Esophagus squamous epithelium (tissue), 5 donors: ENCODE measurements around the gene SEMG2. TPM values are rescaled to one million over a fixed set of nuclear protein-coding genes. Genes with fewer than 3 reads are reported as not detected.

Experiments used
- DNase-seq: peaks from one replicate; lab custom pipeline; 2025; lab: John Stamatoyannopoulos, UW
- H3K27ac ChIP-seq, 4 donors: fragments of 200-600 bp; sonication (generic); one replicate each; pipeline ENCODE4 v1.5.1; 2016 to 2019; ENCODE audit warnings: mild to moderate bottlenecking in 1 of 4
- H3K27me3 ChIP-seq, 4 donors: fragments of 200-600 bp; sonication (generic); 1 replicate in 3 of 4; 2 replicates in 1 of 4; pipeline versions ENCODE4 v1.5.1 to v1.6.0; 2017 to 2021; ENCODE audit warnings: antibody characterized with exemption in 1 of 4
- H3K36me3 ChIP-seq, 3 donors: fragments of 200-600 bp; sonication (generic); one replicate each; pipeline ENCODE4 v1.5.1; 2016 to 2019
- H3K4me1 ChIP-seq, 3 donors: fragments of 200-600 bp; sonication (generic); one replicate each; pipeline ENCODE4 v1.5.1; 2017 to 2019
- H3K4me3 ChIP-seq, 4 donors: fragments of 200-600 bp; sonication (generic); 1 replicate in 3 of 4; 2 replicates in 1 of 4; pipeline ENCODE4 v1.5.1; 2016 to 2019; ENCODE audit warnings: mild to moderate bottlenecking in 2 of 4, moderate library complexity in 1 of 4
- H3K9me3 ChIP-seq, 3 donors: fragments of 200-600 bp; sonication (generic); one replicate each; pipeline ENCODE4 v1.5.1; 2016 to 2019
- POLR2A ChIP-seq, 4 donors: fragments of 450-650 bp; IDR thresholded peaks; one replicate each; pipeline ENCODE4 v1.6.1; 2017; ENCODE audit warnings: antibody characterized with exemption in 4 of 4, mild to moderate bottlenecking in 4 of 4, moderate library complexity in 3 of 4
- WGBS, 2 donors: methylation state at CpG; one replicate each; pipeline ENCODE4 v1.1.5; 2018; 5-methylcytosine and 5-hydroxymethylcytosine counted together
- intact Hi-C: fragments of 100-400 bp; cut with DNase I; formaldehyde crosslinking; loops from one replicate; pipeline ENCODE4 v1.15.0; 2022
- total RNA-seq, 4 donors: library from RNA; depleted of rRNA; stranded (reverse); fragments of >200 nt; gene quantifications; one replicate each; pipeline ENCODE4 v1.1.0, GENCODE V29; 2016
- TF ChIP-seq, protein P1 (sequence below), 6 experiments: fragments of 450-650 bp in 4 of 6; fragments of 200-600 bp in 2 of 6; sonication (generic) in 2 of 6; IDR thresholded peaks; one replicate each; pipeline ENCODE4 v1.5.1; 2016 to 2019; ENCODE audit warnings: antibody characterized with exemption in 6 of 6, mild to moderate bottlenecking in 4 of 6, moderate library complexity in 4 of 6
- donor health status: DM: yes; HTN: yes; CAD: no.

Gene SEMG2
- total RNA-seq, 4 donors from 2014 or later: not detected

DNA sequence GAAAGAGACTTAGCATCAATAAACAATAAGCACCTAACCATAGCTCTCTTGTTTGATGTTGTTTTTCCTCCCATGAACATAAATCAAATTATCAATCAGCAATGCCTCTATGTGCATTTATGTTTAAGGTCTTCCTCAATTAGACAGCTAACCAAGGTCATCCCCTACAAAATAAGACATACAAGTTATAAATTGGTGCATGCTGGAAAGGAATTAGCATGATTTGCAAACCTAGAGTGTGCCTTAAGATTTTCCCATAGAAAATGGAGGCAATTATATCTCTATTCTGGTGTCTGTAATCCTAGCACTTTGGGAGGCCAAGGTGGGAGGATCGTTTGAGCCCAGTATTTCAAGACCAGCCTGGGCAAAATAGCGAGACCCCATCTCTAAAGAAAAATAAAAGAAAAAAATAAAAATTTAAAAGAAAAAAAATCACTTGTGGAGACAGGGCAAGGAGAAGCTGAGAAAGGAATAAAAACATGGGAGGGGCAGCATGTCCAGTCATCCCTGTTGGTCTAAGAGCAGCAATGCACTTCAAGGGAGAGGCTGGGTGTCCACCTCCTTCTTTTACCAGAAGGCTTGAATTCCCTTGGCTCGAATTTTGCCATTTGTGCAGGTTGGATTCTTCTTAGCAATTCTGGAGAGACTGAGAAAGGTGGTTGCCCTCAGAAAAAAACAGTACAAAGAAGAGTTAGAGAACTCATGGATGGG, 42.5 kb downstream of the SEMG2 start:
- intact Hi-C loops: no loop called here
- DNase-seq: no peak
- H3K9me3 ChIP-seq: no peaks in the 10 kb centered on the region
- no peaks in the 10 kb centered on the region for H3K36me3 ChIP-seq
- TF ChIP-seq, protein P1, sequence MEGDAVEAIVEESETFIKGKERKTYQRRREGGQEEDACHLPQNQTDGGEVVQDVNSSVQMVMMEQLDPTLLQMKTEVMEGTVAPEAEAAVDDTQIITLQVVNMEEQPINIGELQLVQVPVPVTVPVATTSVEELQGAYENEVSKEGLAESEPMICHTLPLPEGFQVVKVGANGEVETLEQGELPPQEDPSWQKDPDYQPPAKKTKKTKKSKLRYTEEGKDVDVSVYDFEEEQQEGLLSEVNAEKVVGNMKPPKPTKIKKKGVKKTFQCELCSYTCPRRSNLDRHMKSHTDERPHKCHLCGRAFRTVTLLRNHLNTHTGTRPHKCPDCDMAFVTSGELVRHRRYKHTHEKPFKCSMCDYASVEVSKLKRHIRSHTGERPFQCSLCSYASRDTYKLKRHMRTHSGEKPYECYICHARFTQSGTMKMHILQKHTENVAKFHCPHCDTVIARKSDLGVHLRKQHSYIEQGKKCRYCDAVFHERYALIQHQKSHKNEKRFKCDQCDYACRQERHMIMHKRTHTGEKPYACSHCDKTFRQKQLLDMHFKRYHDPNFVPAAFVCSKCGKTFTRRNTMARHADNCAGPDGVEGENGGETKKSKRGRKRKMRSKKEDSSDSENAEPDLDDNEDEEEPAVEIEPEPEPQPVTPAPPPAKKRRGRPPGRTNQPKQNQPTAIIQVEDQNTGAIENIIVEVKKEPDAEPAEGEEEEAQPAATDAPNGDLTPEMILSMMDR (IDR thresholded peaks at IDR 0.05): no peak
- no peak for TF ChIP-seq POLR2A (IDR thresholded peaks at IDR 0.05)
- H3K27me3 ChIP-seq: peaks cover 0 to 29% (median 0%) of the 10 kb centered on the region in 4 donors
- 62 to 69% methylated on average over 3 of the region's 3 CpGs for WGBS, 2 donors
- no peaks in the 10 kb centered on the region for H3K4me1 ChIP-seq
- no peak overlapping the region for H3K27ac ChIP-seq
- no peak overlapping the region for H3K4me3 ChIP-seq

DNA sequence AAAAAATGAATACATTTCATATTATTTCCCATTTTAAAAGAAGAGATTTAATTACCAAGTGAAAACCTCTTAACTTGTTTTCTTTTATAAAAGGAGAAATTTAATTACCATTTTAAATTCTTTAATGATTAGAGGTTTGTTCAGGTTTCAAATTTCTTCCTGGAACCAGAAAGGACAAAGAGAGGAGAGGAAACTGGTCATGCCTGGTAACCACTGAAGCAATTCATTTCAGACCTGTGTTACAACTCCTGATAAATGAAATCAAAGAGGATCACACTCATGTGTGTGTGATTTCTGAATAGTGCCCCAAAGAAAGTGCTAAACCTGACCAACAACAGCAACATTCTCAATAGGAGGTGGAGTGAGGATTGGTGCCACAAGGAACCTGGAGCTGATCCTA, 45.8 kb downstream of the SEMG2 start:
- TF ChIP-seq, protein P1 (IDR thresholded peaks at IDR 0.05): no peak
- no peak for TF ChIP-seq POLR2A (IDR thresholded peaks at IDR 0.05)
- Histone ChIP-seq H3K27me3 (peaks cover 0 to 17% (median 0%) of the 10 kb centered on the region in 4 donors), H3K36me3 (no peaks in the 10 kb centered on the region), H3K4me1 (peaks cover 0 to 5% (median 0%) of the 10 kb centered on the region in 3 donors), H3K9me3 (no peaks in the 10 kb centered on the region), H3K4me3 (no peak overlapping the region), H3K27ac (no peak overlapping the region)
- intact Hi-C loops: no loop called here
- no peak for DNase-seq

DNA sequence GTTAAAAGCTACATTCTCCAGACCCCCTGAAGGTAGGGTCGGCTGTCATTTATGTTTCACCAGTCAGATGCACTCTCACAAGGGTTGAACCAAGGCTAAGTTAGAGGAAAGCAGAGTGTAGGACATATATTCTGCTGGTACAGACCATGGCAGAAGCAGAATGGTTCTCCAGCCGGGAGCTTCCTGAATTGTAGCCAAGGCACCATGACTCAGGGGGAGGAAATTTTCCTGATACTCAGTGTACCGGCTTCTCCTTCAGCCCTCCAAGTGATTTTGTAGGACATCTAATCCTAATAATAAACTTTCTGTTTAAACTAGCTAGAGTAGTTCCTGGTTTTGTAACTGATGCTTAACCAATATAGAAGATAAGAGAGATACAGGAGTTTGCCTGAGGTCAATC, 47.4 kb downstream of the SEMG2 start:
- intact Hi-C loops: no loop called here
- no peak for DNase-seq
- TF ChIP-seq, protein P1 (IDR thresholded peaks at IDR 0.05): no peak
- no peak for TF ChIP-seq POLR2A (IDR thresholded peaks at IDR 0.05)

DNA sequence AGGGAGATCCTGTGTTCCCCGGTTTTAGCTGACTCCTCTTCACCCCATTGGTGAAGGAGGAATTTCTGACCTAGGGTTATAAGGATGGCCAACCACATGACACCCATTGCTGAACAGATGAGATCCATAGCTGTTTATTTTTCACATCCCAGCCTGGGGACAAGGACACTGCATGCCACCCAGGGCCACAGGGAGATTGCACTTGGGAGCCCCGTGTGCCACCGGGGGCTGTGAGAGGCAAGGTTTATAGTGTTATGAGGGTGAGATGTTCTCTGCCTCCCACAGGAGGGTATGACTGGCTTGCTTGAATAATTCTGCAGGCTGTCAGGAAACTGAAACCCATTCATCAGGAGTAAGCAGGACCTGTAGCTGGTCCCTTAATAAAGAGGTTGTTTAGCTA, 47.9 kb downstream of the SEMG2 start:
- H3K36me3 ChIP-seq: no peaks in the 10 kb centered on the region
- no peaks in the 10 kb centered on the region for H3K9me3 ChIP-seq
- DNase-seq: no peak
- peaks cover 0 to 24% (median 0%) of the 10 kb centered on the region in 4 donors for H3K27me3 ChIP-seq
- TF ChIP-seq, protein P1 (IDR thresholded peaks at IDR 0.05): no peak
- no peak for TF ChIP-seq POLR2A (IDR thresholded peaks at IDR 0.05)
- no peak overlapping the region for H3K4me3 ChIP-seq
- H3K4me1 ChIP-seq: peaks cover 0 to 5% (median 0%) of the 10 kb centered on the region in 3 donors
- intact Hi-C loops: no loop called here
- H3K27ac ChIP-seq: no peak overlapping the region
- WGBS, 2 donors: 80 to 89% methylated on average over 3 of the region's 3 CpGs

More for the DNA sequence above, 47.4 kb downstream of the SEMG2 start:
- 47 to 57% methylated on average over 3 of the region's 3 CpGs for WGBS, 2 donors
- no peak overlapping the region for H3K4me3 ChIP-seq
- peaks cover 0 to 24% (median 0%) of the 10 kb centered on the region in 4 donors for H3K27me3 ChIP-seq
- H3K4me1 ChIP-seq: peaks cover 0 to 5% (median 0%) of the 10 kb centered on the region in 3 donors
- H3K9me3 ChIP-seq: no peaks in the 10 kb centered on the region
- no peaks in the 10 kb centered on the region for H3K36me3 ChIP-seq
- no peak overlapping the region for H3K27ac ChIP-seq

DNA sequence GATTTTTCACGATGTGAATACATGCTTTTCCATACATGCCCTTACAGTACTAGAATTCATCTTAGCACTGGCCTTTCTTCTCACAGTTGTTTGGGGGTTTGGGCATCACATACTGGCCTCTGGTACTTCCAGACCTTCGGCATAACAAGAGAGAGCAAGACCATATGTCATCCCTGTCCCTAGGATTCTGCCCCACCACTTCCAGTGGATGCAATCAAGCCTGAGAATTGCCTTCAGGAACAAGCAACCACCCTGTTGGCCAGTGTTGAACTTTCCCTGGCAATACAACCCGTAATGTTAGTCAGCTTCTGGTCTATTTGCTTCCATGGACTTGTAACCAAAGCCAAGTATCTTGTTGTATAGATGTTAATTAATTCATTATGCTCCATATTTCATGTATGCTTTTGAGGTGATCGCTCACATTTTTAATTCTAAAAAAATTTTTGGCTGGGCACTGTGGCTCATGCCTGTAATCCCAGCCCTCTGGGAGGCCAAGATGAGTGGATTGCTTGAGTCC, 48.6 kb downstream of the SEMG2 start:
- peaks cover 0 to 5% (median 0%) of the 10 kb centered on the region in 3 donors for H3K4me1 ChIP-seq
- no peak overlapping the region for H3K27ac ChIP-seq
- H3K9me3 ChIP-seq: no peaks in the 10 kb centered on the region
- H3K4me3 ChIP-seq: no peak overlapping the region
- no peak for DNase-seq
- intact Hi-C loops: no loop called here
- no peak for TF ChIP-seq POLR2A (IDR thresholded peaks at IDR 0.05)
- TF ChIP-seq, protein P1 (IDR thresholded peaks at IDR 0.05): no peak
- H3K36me3 ChIP-seq: no peaks in the 10 kb centered on the region
- H3K27me3 ChIP-seq: peaks cover 0 to 24% (median 0%) of the 10 kb centered on the region in 4 donors
- 72 to 76% methylated on average over 4 of the region's 4 CpGs for WGBS, 2 donors
